ENCODE measurements around the gene PDE9A. TPM values are rescaled to one million over a fixed set of nuclear protein-coding genes. Genes with fewer than 3 reads are reported as not detected.

Gene PDE9A
- total RNA-seq, 1 experiment from 2014 or later, result 8.4 TPM

DNA sequence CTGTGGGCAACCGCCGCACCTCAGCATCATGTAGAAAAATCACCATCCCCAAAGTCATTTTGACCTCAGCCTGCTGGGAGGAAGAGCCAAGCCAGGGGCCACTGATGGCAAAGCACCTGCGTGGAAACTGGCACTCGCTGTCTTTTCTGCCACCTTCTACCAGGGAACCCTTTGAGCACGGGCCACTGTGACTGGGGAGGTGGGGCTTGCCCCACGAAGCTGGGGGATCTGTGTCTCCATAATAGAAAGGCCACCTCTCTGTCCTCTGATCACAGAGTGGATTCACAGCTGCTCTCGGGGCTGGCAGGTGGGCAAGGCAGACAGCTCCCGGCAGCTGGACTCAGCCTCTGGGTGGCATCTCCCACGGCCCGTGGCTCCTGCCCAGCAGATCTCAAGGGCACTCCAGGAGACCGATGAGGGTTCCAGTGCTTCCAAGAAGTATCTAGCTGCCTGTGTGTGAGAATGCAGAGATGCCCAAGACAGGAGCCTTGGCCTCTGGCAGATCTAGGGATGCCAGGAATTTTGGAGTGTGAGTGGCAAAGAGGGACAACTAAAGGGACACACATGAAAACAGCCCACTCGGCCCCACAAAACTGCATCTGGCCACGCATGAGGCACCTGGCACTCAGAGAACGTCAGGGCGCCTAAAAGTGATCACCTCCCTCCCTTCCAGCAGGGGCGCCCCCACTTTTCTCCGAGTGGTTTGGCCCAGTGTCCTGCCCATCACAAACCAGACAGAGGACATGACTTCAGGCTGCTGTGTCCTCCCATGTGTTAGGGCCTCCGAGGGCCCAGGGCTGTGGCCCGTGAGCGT lies 102.6 kb downstream of the PDE9A start:
- Histone ChIP-seq H3K9me2 (ENCODE audit: insufficient read depth) (no peaks in the 10 kb centered on the region), H3K4me1 (replicated peaks; ENCODE audit: insufficient read depth) (no peaks in the 10 kb centered on the region), H3K36me3 (ENCODE audit: low read depth) (no peaks in the 10 kb centered on the region), H3F3A (ENCODE audit: insufficient read depth, low read depth) (no peaks in the 10 kb centered on the region), H3K4me2 (no peak overlapping the region), H3K9me3 (ENCODE audit: insufficient read depth, low read depth) (no peaks in the 10 kb centered on the region), H4K20me1 (ENCODE audit: insufficient read depth) (no peaks in the 10 kb centered on the region), H3K27me3 (ENCODE audit: insufficient read depth, low read depth) (no peaks in the 10 kb centered on the region), H2AFZ (no peak overlapping the region), H3K27ac (no peak overlapping the region), H3K4me3 (no peak overlapping the region), H3K79me2 (ENCODE audit: low read depth) (no peaks in the 10 kb centered on the region)
- CTCF ChIA-PET, result no interaction called here
- POLR2A ChIA-PET (ENCODE audit: unreplicated experiment), result no interaction called here
- intact Hi-C loops (cut with micrococcal nuclease; ENCODE audit: unreplicated experiment), result no loop called here
- no TSS peak for BruUV-seq (replicated peaks)
- DNase-seq, result no peak
- TF ChIP-seq EZH2 (IDR thresholded peaks at IDR 0.05; ENCODE audit: low read depth), result no peak
- no peak for TF ChIP-seq CTCF (conservative IDR thresholded peaks at IDR 0.05)

DNA sequence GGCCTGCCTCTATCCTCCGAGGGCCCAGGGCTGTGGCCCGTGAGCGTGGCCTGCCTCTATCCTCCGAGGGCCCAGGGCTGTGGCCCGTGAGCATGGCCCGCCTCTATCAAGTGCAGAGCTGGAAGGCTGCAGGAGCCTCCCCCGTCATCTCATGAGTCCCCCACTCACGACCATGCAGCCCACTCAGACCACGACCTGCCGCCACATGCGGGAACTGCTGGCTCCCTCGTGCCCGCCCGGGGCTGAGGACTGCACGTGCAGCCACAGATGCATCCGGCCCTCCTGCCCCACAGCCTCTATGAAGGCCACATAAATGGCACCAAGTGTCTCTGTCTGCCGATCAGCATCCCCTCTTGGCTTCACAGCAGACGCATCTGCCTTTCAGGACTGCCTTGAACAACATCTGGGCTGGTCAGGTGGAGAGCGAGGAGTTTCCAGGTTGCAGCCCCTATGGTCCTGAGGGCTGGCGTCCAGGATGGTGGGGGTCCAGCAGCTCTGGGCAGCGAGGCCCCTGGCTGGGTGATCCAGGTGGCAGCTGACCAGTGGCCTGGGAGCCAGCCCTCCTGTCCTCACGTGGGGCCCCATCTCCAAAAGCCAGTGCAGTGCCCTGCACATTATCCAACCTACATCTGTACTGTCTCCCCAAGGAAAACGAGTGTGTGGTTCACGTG lies 103.3 kb downstream of the PDE9A start:
- Histone ChIP-seq H3K36me3 (ENCODE audit: low read depth) (no peaks in the 10 kb centered on the region), H3K4me1 (replicated peaks; ENCODE audit: insufficient read depth) (no peaks in the 10 kb centered on the region), H3K27ac (no peak overlapping the region), H3K79me2 (ENCODE audit: low read depth) (no peaks in the 10 kb centered on the region), H3K4me2 (no peak overlapping the region), H3K9me2 (ENCODE audit: insufficient read depth) (no peaks in the 10 kb centered on the region), H4K20me1 (ENCODE audit: insufficient read depth) (no peaks in the 10 kb centered on the region), H3K9me3 (ENCODE audit: insufficient read depth, low read depth) (no peaks in the 10 kb centered on the region), H3F3A (ENCODE audit: insufficient read depth, low read depth) (no peaks in the 10 kb centered on the region), H2AFZ (no peak overlapping the region), H3K27me3 (ENCODE audit: insufficient read depth, low read depth) (no peaks in the 10 kb centered on the region), H3K4me3 (no peak overlapping the region)
- BruUV-seq (replicated peaks), result no TSS peak
- no peak for DNase-seq
- POLR2A ChIA-PET (ENCODE audit: unreplicated experiment), result no interaction called here
- TF ChIP-seq CTCF (conservative IDR thresholded peaks at IDR 0.05) (no peak), EZH2 (IDR thresholded peaks at IDR 0.05; ENCODE audit: low read depth) (no peak)
- intact Hi-C loops (cut with micrococcal nuclease; ENCODE audit: unreplicated experiment), result no loop called here
- CTCF ChIA-PET, result no interaction called here

- no peak overlapping the region for H3K27ac ChIP-seq
- H3F3A ChIP-seq (ENCODE audit: insufficient read depth, low read depth), result no peaks in the 10 kb centered on the region
- H2AFZ ChIP-seq, result no peak overlapping the region
Observed at GRCh38 chr21:42757422-42757821, 104.0 kb downstream of the PDE9A start.

More at GRCh38 chr21:42757422-42757821, 104.0 kb downstream of the PDE9A start:
- TF ChIP-seq EZH2 (IDR thresholded peaks at IDR 0.05; ENCODE audit: low read depth), result no peak
- TF ChIP-seq CTCF (conservative IDR thresholded peaks at IDR 0.05), result no peak
- Histone ChIP-seq H3K9me2 (ENCODE audit: insufficient read depth) (no peaks in the 10 kb centered on the region), H3K27me3 (ENCODE audit: insufficient read depth, low read depth) (no peaks in the 10 kb centered on the region), H3K4me3 (no peak overlapping the region), H3K9me3 (ENCODE audit: insufficient read depth, low read depth) (no peaks in the 10 kb centered on the region), H3K79me2 (ENCODE audit: low read depth) (no peaks in the 10 kb centered on the region), H3K36me3 (ENCODE audit: low read depth) (no peaks in the 10 kb centered on the region), H4K20me1 (ENCODE audit: insufficient read depth) (no peaks in the 10 kb centered on the region), H3K4me2 (no peak overlapping the region), H3K4me1 (replicated peaks; ENCODE audit: insufficient read depth) (no peaks in the 10 kb centered on the region)
- POLR2A ChIA-PET (ENCODE audit: unreplicated experiment), result no interaction called here
- no peak for DNase-seq
- intact Hi-C loops (cut with micrococcal nuclease; ENCODE audit: unreplicated experiment), result no loop called here
- CTCF ChIA-PET, result no interaction called here
- no TSS peak for BruUV-seq (replicated peaks)
